SU-DHL-6 (cell line): ENCODE measurements around the gene PCIF1.

Experiments
- CTCF ChIP-seq: fragments of 200-600 bp; sonication (generic); IDR thresholded peaks from one replicate; pipeline ENCODE4 v1.5.1; 2017; ENCODE audit warnings: antibody characterized with exemption, mild to moderate bottlenecking, low read length, moderate library complexity; ENCODE audit not compliant: insufficient read depth, poor library complexity, severe bottlenecking
- EZH2phosphoT487 ChIP-seq: fragments of 200-600 bp; sonication (generic), shearing (Covaris generic); conservative IDR thresholded peaks from 2 replicates; pipeline ENCODE4 v1.6.1; 2018; ENCODE audit warnings: mild to moderate bottlenecking, antibody characterized with exemption, low read length, moderate library complexity, mixed read lengths

DNA sequence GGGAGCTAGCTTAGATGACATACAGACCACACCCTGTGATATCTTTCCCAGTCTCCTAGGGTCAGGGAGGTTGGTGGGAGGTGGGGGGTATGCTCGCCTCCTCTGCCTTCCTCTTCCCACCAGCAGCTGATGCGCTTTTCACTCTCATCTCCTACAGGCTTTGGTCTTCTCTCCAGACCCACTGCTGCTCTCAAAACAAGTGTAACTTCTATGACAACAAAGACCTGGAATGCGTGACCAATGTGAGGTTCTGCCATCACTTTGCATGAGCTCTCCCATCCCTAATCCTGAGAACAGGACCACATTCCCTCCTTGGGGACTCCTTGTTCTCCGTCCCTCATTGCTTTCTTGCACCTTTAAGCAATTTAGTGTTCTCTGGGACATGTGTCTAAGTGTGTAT, 40.7 kb upstream of the PCIF1 start:
- no peak for TF ChIP-seq CTCF
- TF ChIP-seq EZH2phosphoT487, result no peak
